SK-N-SH (cell line): ENCODE results near the gene NPW. TPM values are rescaled to one million over a fixed set of nuclear protein-coding genes. Genes with fewer than 3 reads are reported as not detected.
A peak's percentile ranks its signal among the peaks of the same experiment; 100 is the strongest.

Experiments
- CTCF ChIA-PET: fragments of 300-600, 350-600 bp; formaldehyde crosslinking; extraction: SDS; loops from one replicate; lab custom pipeline; 2021; lab: Yijun Ruan, JAX
- POLR2A ChIA-PET: fragments of 350-600 bp; sonication (Branson Sonifier 250); formaldehyde crosslinking; extraction: SDS; loops from one replicate; lab custom pipeline; 2020; ENCODE audit warnings: antibody characterized with exemption, inconsistent platforms; lab: Yijun Ruan, JAX
- DNase-seq: peaks from one replicate; pipeline ENCODE4 v3.0.0; 2012
- H2AFZ ChIP-seq: fragments of 200-600 bp; sonication (generic); 2 replicates; pipeline ENCODE4 v1.8.1; 2016; ENCODE audit warnings: antibody characterized with exemption, mild to moderate bottlenecking, low read depth
- H3F3A ChIP-seq: fragments of 200-600 bp; sonication (generic); replicated peaks from 2 replicates; pipeline ENCODE3; 2016; ENCODE audit warnings: antibody characterized with exemption, mild to moderate bottlenecking; ENCODE audit not compliant: insufficient read depth
- H3K27ac ChIP-seq, 2 experiments: fragments of 200-500 bp in 1 of 2; fragments of 200-600 bp in 1 of 2; sonication (Bioruptor generic) in 1 of 2; sonication (generic), shearing (Covaris generic) in 1 of 2; 2 replicates each; pipeline versions ENCODE4 v1.5.1 to v1.6.1; 2014 to 2016; ENCODE audit warnings: low read depth in 2 of 2, inconsistent platforms in 1 of 2, low read length in 1 of 2, mild to moderate bottlenecking in 1 of 2, mixed read lengths in 1 of 2
- H3K27me3 ChIP-seq: fragments of 200-600 bp; sonication (generic), shearing (Covaris generic); 2 replicates; pipeline ENCODE4 v1.6.1; 2016; ENCODE audit warnings: mixed run types; ENCODE audit not compliant: insufficient read depth
- H3K36me3 ChIP-seq, 2 experiments: fragments of 200-500 bp in 1 of 2; fragments of 200-600 bp in 1 of 2; sonication (Bioruptor generic) in 1 of 2; sonication (generic) in 1 of 2; replicated peaks in 1 of 2; 2 replicates each; pipeline versions ENCODE3 to v1.5.1; 2014 to 2016; ENCODE audit warnings: low read length in 1 of 2, mild to moderate bottlenecking in 1 of 2; ENCODE audit not compliant: insufficient read depth in 2 of 2, control insufficient read depth in 1 of 2
- H3K4me1 ChIP-seq, 2 experiments: fragments of 200-500 bp in 1 of 2; fragments of 200-600 bp in 1 of 2; sonication (Bioruptor generic) in 1 of 2; sonication (generic), shearing (Covaris generic) in 1 of 2; 2 replicates each; pipeline versions ENCODE4 v1.5.1 to v1.6.1; 2014 to 2016; ENCODE audit warnings: low read depth in 1 of 2, low read length in 1 of 2, mixed run types in 1 of 2; ENCODE audit not compliant: insufficient read depth in 2 of 2, control insufficient read depth in 1 of 2
- H3K4me2 ChIP-seq: fragments of 200-600 bp; sonication (generic), shearing (Covaris generic); 2 replicates; pipeline ENCODE4 v1.6.1; 2017; ENCODE audit warnings: mixed run types
- H3K4me3 ChIP-seq, 2 experiments: fragments of 200-500 bp in 1 of 2; fragments of 200-600 bp in 1 of 2; sonication (Bioruptor generic) in 1 of 2; sonication (generic), shearing (Covaris generic) in 1 of 2; 2 replicates each; pipeline versions ENCODE4 v1.5.1 to v1.8.1; 2014 to 2016; ENCODE audit warnings: low read depth in 2 of 2, inconsistent platforms in 1 of 2, low read length in 1 of 2, mild to moderate bottlenecking in 1 of 2, mixed read lengths in 1 of 2, moderate library complexity in 1 of 2
- H3K79me2 ChIP-seq: fragments of 200-600 bp; sonication (generic); 2 replicates; pipeline ENCODE4 v1.8.1; 2017; ENCODE audit warnings: mild to moderate bottlenecking; ENCODE audit not compliant: insufficient read depth
- H3K9ac ChIP-seq: fragments of 200-600 bp; sonication (generic); 2 replicates; pipeline ENCODE4 v1.6.1; 2017; ENCODE audit warnings: mixed run types
- H3K9me2 ChIP-seq: fragments of 200-600 bp; sonication (generic); 2 replicates; pipeline ENCODE4 v1.6.1; 2017; ENCODE audit warnings: mixed run types
- H3K9me3 ChIP-seq: fragments of 200-600 bp; sonication (generic); 2 replicates; pipeline ENCODE4 v1.6.1; 2017; ENCODE audit warnings: mixed run types, mild to moderate bottlenecking, moderate library complexity
- H4K20me1 ChIP-seq: fragments of 200-600 bp; sonication (generic); 2 replicates; pipeline ENCODE4 v1.6.1; 2017; ENCODE audit warnings: mild to moderate bottlenecking, mixed run types; ENCODE audit not compliant: insufficient read depth
- FOXJ3 ChIP-seq: sonication (generic); formaldehyde crosslinking; IDR thresholded peaks from 2 replicates; pipeline ENCODE4 v1.5.1; 2020; ENCODE audit warnings: mild to moderate bottlenecking, missing genetic modification reagents
- MAX ChIP-seq: IDR thresholded peaks from 2 replicates; pipeline ENCODE4 v1.4.0; 2012; ENCODE audit warnings: low read depth
- NRF1 ChIP-seq: IDR thresholded peaks from 2 replicates; pipeline ENCODE4 v1.6.1; 2012; ENCODE audit warnings: low read depth, mild to moderate bottlenecking, low read length
- REST ChIP-seq: IDR thresholded peaks from 2 replicates; pipeline ENCODE4 v1.6.1; 2012; ENCODE audit warnings: mild to moderate bottlenecking, low read depth, low read length, moderate library complexity
- SIN3A ChIP-seq: IDR thresholded peaks from 2 replicates; pipeline ENCODE4 v1.6.1; 2012; ENCODE audit warnings: low read depth, mild to moderate bottlenecking, low read length, moderate library complexity, borderline replicate concordance
- SMC3 ChIP-seq: IDR thresholded peaks from 2 replicates; pipeline ENCODE4 v1.6.1; 2012; ENCODE audit warnings: low read depth, low read length, improper control_type of control experiment
- TCF12 ChIP-seq: IDR thresholded peaks from 2 replicates; pipeline ENCODE4 v1.4.0; 2012
- WGBS: methylation state at CpG from one replicate; pipeline ENCODE4 v1.1.6; 2017; ENCODE audit warnings: low lambda C conversion rate; 5-methylcytosine and 5-hydroxymethylcytosine counted together
- polyA plus RNA-seq, 3 experiments: library from polyadenylated mRNA; depleted of rRNA; stranded (reverse); fragments of >200 nt; gene quantifications; 2 replicates each; pipeline ENCODE4 v1.2.3, GENCODE V29; 2012
- TF ChIP-seq, protein P1 (sequence below): fragments of 150-350 bp; IDR thresholded peaks from 2 replicates; pipeline ENCODE4 v1.6.1; 2017; ENCODE audit warnings: antibody characterized with exemption, low read length, low read depth, borderline replicate concordance

NPW gene
- polyA plus RNA-seq, 1 of the 3 experiments (the other 2 are of a cell fraction), result 1.1 TPM

DNA sequence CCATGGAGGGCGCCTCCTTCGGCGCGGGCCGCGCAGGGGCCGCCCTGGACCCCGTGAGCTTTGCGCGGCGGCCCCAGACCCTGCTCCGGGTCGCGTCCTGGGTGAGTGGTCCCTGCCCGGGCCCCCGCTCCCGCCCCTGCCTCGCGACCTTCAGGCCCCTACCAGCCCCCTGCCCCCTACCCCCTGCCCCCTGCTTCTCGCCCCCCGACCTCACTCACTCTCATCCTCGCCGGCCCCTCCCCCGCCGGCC is 29.6 kb upstream of the NPW start:
- CTCF ChIA-PET, result interaction anchor here (1.3 to 12.9 kb wide), 3 partner anchors 9 to 19 kb away, joined by 4 to 108 read pairs (median 4); no protein-coding TSS in a partner anchor
- peak overlapping the region; percentile 62 for H3K4me3 ChIP-seq

More for the DNA sequence above, 29.6 kb upstream of the NPW start:
- Histone ChIP-seq H3K4me2 (peak overlapping the region; percentile 85; the same call in 1 of the 2 replicates), H4K20me1 (no peaks in the 10 kb centered on the region), H3K9me2 (no peaks in the 10 kb centered on the region), H3F3A (peaks cover 9% of the 10 kb centered on the region), H3K9me3 (no peaks in the 10 kb centered on the region), H3K27ac (peak overlapping the region in 1 of 2 experiments; percentile 47; a peak in 1 of 4 replicates), H3K4me1 (peaks cover 4 to 24% of the 10 kb centered on the region in 2 experiments; a peak in 2 of 4 replicates), H3K79me2 (peaks cover 13% of the 10 kb centered on the region; the same call in 1 of the 2 replicates), H2AFZ (no peak overlapping the region), H3K36me3 (peaks cover 5 to 13% of the 10 kb centered on the region in 2 experiments), H3K27me3 (no peaks in the 10 kb centered on the region)
- WGBS, result 0% methylated on average over 9 of the region's 25 CpGs
- POLR2A ChIA-PET, result interaction anchor here (2.3 kb wide), 1 partner anchor 25 kb away, joined by 8 read pairs; the partner anchor contains the start of gene RPS2
- TF ChIP-seq FOXJ3 (no peak), REST (no peak), MAX (no peak), SIN3A (no peak), TCF12 (no peak), NRF1 (no peak), SMC3 (no peak)
- TF ChIP-seq, protein P1, sequence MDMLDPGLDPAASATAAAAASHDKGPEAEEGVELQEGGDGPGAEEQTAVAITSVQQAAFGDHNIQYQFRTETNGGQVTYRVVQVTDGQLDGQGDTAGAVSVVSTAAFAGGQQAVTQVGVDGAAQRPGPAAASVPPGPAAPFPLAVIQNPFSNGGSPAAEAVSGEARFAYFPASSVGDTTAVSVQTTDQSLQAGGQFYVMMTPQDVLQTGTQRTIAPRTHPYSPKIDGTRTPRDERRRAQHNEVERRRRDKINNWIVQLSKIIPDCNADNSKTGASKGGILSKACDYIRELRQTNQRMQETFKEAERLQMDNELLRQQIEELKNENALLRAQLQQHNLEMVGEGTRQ, result no peak
- TF ChIP-seq, all 33 proteins: peak for 0
- DNase-seq, result no peak
- no peak overlapping the region for H3K9ac ChIP-seq
